DMS79 (cell line): Measurements from ENCODE around the gene SUMO1.
"Not testable (repeated sequence)": the region's sequence is repeated elsewhere in the genome, so short reads cannot be mapped to it uniquely, and the experiment has no call there.

Experiments used
- DNase-seq: peaks from one replicate; lab custom pipeline; 2025; lab: John Stamatoyannopoulos, UW

SUMO1 gene

DNA sequence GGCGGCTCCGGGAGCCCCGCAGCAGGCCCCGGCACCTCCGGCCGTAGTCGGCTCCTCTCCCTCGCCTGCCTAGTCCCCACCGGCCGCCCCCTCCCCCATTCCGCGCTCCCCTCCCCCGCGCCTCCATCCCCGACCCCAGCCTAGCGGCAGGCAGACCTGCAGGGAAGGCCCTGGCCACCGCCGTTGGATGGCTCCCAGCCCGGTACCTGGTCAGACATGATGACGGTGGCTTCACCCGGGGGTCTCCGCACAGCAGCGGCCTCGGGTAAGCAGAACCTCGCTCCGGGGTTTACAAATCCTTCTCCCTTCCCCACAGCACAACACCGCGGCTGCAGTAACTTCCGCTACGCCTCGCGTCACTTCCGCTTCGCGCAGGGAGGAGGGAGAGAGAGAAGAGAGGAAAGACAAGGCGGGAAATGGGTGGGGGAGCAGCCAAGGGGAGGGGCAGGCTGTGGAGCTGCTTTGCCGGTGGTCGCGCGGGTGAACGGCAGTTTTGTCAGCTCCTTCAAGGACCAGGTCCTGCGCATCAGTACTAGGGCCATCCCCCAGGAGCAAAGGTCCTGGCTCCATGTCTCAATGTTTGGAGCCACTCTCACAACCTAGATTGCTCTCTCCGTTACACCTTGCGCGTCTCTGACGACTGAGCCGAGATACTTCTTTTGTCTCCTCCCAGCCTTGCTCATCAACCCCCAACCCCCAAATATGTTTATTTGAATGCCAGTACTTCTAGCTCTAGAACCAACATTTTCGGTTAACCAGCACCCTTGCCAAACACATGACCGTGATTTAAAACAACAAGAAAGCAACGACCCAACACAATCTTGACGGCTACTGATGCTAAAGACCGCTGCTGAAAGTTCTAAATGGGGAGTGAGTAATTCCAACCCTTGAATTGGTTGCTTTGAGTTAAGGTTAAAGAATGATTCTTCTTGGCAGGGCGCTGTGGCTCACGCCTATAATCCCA lies at the start of gene SUMO1:
Gene SUMO1, minus strand, starts transcription at position 364 of the 964 bp plus-strand sequence. Its CDS starts 146 bp downstream, at position 218.
- peak; percentile 89 for DNase-seq

DNA sequence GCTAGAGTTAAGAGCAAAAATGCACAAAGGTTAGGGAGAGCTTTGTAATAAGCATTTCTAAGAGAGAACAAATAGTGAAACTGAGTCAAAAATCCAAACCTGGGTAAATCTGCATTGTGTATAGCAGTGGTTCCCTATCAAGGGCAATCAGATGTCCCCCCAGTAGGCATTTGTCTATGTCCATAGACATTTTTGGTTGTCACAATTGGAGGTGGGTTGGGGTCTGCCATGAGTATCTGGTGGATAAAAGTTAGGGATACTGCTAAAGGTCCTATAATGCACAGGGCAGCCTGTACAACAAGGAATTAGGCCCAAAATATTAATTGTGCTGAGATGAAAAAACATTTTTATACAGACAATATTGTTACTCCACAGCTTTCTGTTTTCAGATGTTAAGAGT lies 48.2 kb upstream of the SUMO1 start:
- no peak for DNase-seq

DNA sequence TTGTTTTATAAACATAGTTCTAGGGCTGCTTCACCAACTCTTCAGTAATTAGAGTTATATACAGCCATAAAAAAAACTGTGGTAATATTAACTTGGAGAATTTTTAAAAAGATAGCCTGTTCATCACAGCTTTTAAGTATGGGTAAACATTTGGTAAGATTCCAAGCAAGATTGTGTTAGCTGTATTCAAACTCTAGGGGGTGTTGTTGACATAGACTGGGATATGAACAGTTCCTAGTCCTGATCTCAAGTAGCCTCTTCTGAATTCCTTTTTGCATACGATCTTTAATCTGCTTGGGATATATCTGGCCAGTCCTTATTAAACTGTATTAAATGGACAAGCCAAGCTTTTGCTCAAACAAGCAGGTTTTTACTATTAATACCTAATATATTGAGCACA lies 40.5 kb upstream of the SUMO1 start:
- peak; percentile 19 for DNase-seq

DNA sequence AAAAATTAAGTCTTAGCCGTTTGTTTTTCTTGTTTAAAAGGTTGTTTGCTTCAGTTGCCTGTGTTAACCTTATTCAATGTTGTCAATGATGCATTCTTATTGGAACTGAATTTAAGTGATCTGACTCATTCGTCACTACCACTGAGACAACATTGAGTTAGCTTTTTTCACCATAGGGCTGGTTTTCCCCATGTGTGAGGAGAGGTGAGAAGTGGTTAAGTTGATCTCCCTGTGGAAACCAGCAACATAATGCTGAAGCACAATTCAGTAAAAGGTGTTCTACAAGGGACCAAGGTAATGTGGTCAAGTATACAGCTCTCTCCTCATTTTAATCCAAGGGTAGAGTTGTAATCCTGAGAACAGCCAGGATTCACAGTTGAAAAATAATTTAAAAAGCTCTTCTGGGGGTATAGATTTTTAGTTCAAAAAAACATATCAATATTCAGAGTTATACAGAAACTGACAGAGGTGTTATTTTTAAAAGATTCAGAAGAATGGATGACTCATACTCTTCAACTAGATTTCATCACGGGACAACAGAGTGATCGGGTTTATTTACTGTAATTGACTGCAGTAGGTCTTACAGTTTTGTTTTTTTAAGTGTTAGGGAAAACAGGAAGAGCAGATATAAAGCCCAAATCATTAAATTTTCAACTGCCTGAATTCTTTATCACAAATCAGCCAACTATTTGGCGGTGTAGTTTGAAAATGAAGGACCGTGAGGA lies 39.8 kb upstream of the SUMO1 start:
- DNase-seq: no peak

DNA sequence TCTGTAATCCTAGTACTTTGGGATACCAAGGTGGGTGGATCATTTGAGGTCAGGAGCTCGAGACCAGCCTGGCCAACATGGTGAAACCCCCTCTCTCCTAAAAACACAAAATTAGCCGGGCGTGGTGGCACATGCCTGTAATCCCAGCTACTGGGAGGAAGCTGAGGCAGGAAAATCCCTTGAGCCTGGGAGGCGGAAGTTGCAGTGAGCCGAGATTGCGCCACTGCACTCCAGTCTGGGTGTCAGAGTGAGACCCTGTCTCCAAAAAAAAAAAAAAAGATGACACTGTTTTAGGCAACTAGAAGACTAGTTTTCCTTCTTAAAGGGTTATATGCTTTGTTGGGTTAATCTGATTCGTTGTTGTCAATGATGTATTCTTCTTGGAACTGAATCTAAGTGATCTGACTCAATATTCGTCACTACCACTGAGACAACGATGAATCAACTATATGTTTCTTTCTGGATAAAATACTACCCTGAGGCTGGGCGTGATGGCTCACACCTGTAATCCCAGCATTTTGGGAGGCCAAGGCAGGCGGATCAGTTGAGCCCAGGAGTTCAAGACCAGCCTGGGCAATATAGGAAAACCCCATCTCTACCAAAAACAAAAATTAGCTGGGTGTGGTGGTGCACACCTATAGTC lies 37.8 kb upstream of the SUMO1 start:
- DNase-seq: not testable (repeated sequence)

DNA sequence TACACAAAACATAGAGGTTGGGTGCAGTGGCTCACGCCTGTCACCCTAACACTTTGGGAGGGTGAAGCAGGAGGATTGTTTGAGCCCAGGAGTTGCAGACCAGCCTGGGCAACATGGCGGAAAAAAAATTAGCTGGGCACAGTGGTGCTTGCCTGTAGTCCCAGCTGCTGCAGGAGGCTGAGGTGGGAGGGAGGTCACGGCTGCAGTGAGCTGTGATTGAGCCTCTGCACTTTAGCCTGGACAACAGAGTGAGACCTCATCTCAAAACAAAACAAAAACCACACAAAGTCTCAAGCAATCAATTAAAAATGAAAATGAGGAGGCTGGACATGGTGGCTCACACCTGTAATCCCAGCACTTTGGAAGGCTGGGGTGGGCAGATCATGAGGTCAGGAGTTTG lies 32.1 kb upstream of the SUMO1 start:
- no peak for DNase-seq

DNA sequence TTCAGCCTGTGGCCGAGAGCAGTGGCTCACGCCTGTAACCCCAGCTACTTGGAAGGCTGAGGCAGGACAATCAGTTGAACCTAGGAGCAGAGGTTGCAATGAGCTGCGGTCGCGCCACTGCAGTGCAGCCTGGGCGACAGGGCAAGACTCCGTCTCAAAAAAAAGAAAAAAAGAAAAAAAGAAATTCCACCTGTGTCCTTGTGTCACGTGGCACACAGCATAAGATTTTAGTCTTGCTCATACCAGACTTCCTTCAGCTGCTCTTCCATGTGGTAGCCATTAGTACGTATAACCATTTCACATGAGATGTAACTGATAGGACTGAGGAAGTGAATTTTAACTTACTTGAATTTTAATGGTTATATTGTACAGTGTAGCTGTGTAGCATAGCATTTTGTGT lies 31.2 kb upstream of the SUMO1 start:
- DNase-seq: no peak

DNA sequence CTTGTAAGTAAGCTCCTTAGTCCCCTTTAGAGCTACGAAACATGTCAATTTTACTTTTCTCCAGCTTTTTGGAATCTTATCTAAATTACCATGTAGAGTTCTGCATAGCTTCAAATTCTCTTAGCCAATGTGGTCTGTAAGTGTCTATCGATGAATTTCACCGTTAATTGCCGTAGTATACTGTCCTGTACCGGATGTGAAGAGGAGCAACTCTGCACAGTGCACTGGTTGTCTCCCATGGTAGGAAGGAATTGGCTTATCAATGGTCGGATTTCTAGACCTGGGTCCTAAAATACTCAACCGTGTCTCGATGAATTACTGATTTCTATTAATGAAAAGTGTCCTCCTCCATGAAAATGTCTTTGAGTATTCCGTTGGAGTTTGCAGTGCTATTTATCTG lies 29.1 kb upstream of the SUMO1 start:
- no peak for DNase-seq

DNA sequence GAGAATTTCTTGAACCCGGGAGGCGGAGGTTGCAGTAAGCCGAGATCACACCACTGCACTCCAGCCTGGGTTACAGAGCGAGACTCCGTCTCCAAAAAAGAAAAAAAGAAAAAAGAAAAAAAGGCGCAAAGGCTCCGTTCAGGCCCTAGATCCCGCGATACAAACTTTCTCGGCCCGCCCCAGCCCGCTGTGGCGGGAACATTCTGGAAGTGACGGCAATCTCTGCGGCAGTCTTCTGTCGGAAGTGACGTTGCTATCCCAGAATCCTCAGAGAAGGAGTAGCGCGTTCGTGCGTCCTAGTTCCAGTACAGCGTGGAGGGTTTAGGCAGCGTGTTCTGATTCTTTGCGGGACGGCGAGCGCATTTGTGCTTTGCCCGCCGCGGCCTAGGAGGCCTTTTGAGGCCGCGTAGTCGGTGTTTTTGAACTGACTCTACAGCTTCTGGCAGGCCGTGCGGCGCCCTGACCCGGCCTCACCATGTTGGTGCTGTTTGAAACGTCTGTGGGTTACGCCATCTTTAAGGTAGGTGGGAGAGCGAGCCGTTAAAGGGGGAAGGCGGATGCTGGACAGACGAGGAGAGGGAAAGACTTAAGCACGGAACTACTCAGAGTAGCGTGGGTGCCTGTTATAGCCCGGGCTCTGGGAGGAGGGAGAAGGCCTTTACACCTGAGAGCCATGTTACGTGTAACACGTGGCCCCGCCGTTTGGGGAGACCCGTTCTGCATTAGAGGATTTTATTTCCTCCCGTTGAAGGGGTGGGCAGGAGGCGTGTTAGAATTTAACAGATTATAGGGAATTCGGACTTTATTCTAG lies 27.3 kb upstream of the SUMO1 start, which contains the start of gene NOP58:
Gene NOP58, plus strand, starts transcription at position 297 of the 811 bp plus-strand sequence. Its CDS starts 179 bp downstream, at position 476.
- DNase-seq: peak; percentile 95

DNA sequence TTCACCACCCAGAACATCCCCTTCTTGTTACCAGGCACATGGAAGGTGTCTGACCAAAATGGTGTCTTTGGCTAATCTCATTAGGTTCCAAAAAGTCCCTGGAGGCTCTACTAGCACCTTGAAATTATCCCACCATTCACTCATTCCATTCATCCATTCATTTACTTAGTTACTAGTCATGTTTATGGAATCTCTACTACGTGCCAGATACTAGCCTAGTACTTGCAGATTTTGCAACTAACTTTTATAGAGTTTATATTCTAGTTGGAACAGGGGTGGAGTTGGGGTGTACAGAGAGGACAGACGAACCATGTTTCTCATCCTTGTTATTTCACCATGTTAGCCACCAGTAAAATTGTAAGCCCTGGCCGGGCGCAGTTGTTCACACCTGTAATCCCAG lies 23.1 kb upstream of the SUMO1 start:
- DNase-seq: no peak

DNA sequence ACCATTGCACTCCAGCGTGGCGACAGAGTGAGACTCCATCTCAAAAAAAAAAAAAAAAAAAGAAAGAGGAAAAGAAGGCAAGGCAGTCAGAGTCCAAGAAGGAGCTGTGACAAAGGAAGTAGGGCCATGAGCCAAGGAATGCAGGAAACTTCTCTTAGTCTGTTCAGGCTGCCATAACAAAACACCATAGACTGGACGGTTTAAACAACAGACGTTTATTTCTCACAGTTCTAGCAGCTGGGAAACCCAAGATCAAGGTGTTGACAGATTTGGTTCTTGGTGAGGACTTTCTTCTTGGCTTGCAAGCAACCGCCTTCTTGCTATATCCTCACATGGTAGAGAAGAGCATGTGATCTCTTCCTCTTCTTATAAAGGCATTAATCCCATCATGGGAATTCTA lies 13.1 kb upstream of the SUMO1 start:
- no peak for DNase-seq

DNA sequence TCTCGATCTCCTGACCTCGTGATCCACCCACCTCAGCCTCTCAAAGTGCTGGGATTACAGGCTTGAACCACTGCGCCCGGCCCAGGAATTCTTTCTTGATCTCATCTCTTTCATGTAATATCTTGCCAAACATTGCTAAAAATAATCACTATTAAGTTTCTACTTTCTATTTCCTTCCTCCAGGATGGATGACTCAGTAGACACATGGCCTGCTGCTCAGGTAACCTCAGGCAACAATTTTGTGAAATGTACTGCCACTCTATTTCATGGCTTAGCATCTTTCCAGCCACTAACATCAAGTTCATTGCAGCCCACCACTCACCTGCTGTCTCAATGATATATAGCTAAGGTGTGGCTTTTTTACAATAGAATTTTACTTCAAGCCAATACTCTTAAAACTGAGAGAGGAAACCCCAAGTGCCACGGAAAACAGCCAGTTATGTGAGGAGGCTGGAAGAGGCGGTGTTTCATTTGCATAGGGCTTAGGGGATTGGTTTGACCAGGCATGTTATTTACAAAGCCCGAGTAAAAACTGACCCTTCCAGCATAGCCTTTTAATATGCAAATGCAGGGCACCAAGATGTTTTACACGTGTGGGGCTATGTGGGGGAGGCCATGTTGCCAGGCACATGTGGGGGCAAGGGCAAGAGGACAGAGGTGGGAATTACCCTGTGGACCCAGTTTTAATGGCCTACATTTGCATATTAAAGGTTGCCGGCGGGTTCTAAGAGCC lies 11.3 kb upstream of the SUMO1 start:
- DNase-seq: no peak

DNA sequence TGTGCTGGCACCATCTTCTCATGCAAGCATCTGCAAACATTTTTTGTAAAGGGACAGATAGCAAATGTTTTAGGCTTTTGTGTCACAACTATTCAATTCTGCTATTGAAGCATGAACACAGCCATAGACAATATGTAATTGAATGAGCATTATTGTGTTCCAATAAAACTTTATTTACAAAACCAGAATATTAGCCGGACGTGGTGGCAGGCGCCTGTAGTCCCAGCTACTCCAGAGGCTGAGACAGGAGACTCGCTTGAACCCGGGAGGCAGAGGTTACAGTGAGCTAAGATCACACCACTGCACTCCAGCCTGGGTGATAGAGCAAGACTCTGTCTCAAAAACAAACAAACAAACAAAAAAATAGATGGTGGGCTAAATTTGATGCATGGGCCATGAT lies 9.3 kb upstream of the SUMO1 start:
- DNase-seq: not testable (repeated sequence)

DNA sequence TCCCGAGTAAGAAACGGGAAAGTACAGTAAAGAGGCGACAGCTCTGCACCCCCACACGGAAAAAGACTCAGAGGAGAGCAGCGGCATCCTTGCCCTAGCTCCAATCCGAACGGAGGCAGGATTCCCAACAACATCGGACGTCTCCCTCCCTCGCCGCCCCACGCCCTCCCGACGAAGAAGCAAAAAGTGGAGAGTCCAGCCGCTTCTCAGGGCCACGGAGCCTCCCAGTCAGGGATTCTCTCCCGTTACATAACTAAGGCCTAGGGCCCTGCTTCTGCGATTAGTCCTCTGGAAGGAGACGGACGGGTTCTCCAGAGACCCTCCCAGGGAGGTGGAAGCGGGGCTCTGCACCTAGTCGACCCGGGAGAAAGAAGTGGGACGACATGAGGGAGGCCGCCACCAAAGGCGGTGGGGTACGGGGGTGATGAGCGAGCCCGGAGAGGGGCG lies 587 bp downstream of the SUMO1 start:
- DNase-seq: peak; percentile 26

DNA sequence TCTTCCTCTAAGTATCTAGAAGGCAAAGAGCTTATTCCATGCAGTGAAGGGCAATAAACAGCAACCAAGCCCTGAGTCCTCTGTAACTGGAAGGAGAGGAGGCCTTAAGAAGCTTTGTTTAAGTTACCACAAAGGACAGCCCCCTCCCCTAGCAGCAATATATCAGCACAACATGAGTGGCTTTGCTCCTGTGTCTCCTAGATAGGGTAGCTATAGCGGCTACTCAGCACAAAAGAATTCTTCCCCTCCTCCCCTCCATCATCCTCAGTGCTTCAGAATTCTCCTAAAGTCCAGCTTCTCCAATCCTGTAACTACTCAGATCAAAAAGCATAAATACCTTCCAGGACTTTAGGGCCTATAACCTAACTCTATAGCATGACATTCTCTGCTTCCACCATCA lies 16.5 kb downstream of the SUMO1 start:
- DNase-seq: no peak

DNA sequence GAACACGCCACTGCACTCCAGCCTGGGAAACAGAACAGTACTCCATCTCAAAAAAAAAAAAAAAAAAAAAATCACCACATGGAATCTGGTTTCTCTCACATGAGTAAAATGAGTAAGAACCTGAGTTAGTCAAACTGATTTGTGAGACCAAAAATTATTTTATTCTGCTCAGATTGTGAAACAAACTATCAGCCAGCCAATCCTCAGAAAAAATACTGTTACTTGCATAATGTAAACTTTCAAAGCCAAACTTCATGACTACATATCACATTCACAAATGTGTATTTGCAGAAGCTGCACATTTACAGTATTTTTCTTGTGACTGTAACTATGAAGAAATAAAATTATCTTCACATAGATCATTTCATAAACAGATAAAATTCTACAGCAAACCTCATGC lies 23.2 kb downstream of the SUMO1 start:
- no peak for DNase-seq

DNA sequence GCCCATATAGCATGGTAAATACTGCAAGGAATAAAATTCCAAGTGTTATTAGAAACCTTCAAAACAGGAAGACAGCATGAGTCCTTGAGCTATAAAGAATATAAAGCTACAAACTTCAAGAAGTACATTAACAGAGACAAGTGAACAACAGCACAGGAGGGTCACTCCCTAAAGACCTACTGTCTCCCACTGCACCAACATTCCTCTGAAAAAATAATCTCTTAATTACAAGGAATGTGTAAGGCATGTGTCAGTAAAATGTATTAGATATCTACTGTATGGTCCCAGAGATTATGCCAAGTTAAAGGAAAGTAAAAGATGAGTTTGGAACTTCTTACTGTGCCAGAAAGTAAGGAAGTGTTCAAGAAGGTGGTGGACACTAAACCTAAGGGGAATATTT lies 29.9 kb downstream of the SUMO1 start:
- no peak for DNase-seq

DNA sequence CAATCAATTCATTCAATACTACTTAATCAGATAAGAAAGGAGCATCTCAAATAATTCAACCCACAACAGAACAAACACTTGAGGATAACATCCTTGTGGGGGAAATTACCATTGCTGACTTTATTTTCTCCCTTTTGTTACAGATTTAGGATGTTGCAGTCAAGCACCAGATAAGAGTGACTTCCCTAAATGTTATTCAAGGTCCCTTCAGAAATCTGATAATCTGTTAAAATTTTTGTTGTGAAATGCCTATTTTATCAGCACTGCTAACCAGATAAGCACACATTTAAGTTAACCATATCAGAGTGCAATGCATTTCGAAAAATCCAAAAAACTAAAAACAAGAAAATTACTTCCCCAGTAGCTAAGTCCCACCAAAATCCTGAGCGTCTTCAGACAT lies 33.5 kb downstream of the SUMO1 start:
- DNase-seq: no peak

DNA sequence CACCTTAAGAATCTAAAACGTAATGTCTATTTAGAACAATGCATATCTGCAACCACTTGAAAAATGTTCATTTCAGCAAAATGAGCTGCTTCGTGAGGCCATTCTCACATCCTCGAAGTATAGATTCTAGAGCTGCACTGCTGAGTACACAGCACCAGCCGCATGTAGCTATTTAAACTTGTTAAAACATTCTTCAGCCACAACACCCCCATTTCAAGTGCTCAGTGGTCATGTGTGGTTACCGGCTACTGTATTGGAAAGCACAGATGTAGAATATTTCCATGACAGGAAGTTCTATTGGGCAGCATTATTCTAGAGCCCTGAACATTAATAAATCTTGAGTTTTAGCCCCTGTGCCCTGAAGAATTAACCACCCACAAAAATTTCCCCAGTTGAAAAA lies 35.0 kb downstream of the SUMO1 start:
- DNase-seq: no peak

DNA sequence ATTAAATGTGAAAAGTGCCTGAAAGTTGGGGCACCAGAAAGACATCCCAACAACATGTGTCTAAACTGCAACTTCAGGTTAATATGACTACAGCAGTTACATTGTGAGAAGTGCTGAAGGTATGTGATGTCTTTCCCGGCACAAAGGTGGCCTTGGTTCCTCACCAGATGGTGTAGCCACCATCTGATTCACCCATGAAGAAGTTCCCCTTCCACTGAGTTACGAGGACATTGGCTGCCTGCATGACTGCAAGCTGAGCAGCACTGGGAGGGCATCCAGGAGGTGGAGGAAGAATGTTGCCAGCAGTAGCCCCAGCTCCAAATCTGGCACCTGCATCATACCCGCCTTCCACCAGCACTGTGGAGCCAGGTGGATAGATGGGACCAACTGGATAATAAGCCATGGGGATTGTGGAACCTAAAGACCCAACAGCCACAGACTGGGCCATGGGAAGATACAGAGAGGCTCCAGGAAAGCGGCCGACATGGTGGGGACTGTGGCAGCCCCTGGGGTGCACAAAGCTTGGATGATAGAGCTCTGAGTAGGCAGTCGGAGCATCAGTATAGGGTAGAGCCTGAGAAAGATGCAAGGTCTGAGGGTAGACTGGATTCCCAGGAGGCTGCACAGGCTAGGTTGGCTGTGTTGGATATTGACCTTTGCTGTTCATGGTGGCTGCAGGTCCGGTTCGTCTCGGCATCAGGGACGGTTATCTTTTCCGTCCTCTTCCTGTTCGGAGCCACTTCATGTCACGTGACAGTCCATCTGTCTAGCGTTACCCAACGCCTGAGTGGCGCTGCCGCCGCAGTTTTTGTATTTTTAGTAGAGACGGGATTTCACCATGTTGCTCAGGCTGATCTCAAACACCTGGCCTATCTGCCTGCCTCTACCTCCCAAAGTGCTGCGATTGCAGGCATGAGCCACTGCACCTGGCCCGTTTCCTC lies 36.9 kb downstream of the SUMO1 start:
- no peak for DNase-seq
